ENCODE measurements around the gene PHACTR1. TPM values are rescaled to one million over a fixed set of nuclear protein-coding genes. Genes with fewer than 3 reads are reported as not detected.
"Not testable (repeated sequence)": the region's sequence is repeated elsewhere in the genome, so short reads cannot be mapped to it uniquely, and the experiment has no call there.

Gene PHACTR1
- total RNA-seq, 5 donors from 2014 or later (not counting 1 experiment from before 2014, with no cell fraction given): 0.63 to 2.6 (median 1.1) TPM

- no peaks in the 10 kb centered on the region for H3K36me3 ChIP-seq (ENCODE audit: control insufficient read depth in 2 of 2, extremely low read depth in 1 of 2, insufficient read depth in 1 of 2, low read length in 1 of 2)
- peaks cover 0 to 17% of the 10 kb centered on the region in 2 donors for H3K27me3 Mint-ChIP-seq
- no peaks in the 10 kb centered on the region for H3K4me1 Mint-ChIP-seq
- no peaks in the 10 kb centered on the region for H3K27me3 ChIP-seq (replicated peaks in 1 of 2; ENCODE audit: control insufficient read depth in 2 of 2, extremely low read depth in 1 of 2, insufficient read depth in 2 of 2, low read length in 1 of 2)
- no peak overlapping the region for H3K27ac Mint-ChIP-seq
- H3K4me3 ChIP-seq (ENCODE audit: control insufficient read depth in 1 of 2, extremely low read depth in 1 of 2, low read length in 1 of 2): no peak overlapping the region
- 74% methylated on average over 4 of the region's 4 CpGs for WGBS (ENCODE audit: insufficient coverage)
- ChIA-PET POLR2A (no interaction called here), CTCF (no interaction called here)
- ATAC-seq (replicated peaks in 1 of 4) (no peak), DNase-seq (no peak)
- no peak overlapping the region for H3K27ac ChIP-seq (ENCODE audit: low read length)
- no peaks in the 10 kb centered on the region for H3K36me3 Mint-ChIP-seq
- no peaks in the 10 kb centered on the region for H3K4me1 ChIP-seq (ENCODE audit: control insufficient read depth in 1 of 2, extremely low read depth in 1 of 2, insufficient read depth in 2 of 2, low read length in 2 of 2)
- no peaks in the 10 kb centered on the region for H3K9me3 ChIP-seq
- no peak overlapping the region for H3K4me3 Mint-ChIP-seq
- H3K9me3 Mint-ChIP-seq: no peaks in the 10 kb centered on the region
Measured at GRCh38 chr6:13152764-13153163, 436.2 kb downstream of the PHACTR1 start.

DNA sequence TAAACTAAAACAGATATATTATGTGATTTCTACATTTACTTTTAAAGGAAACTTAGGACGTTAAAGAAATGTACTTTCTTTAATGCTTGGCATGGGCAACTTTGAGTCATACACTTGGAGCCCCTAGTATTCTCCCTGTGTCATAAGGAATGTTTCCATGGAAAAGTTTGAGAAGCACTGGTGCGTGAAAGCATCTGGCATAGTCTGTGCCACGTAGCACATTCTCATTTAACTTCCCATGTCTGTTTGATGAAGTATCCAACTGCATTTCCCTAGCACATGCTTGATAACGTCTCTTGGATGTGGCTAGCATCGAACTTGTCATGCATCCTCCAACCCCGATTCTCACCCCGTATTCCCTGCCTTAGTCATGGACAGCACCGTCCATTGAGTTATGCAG lies 439.8 kb downstream of the PHACTR1 start:
- ATAC-seq (replicated peaks in 1 of 4) (no peak), DNase-seq (no peak)
- ChIA-PET CTCF (no interaction called here), POLR2A (no interaction called here)
- Mint-ChIP-seq H3K4me1 (no peaks in the 10 kb centered on the region), H3K27ac (no peak overlapping the region), H3K9me3 (no peaks in the 10 kb centered on the region), H3K27me3 (peaks cover 4 to 21% of the 10 kb centered on the region in 2 donors), H3K36me3 (no peaks in the 10 kb centered on the region), H3K4me3 (no peak overlapping the region)
- Histone ChIP-seq H3K9me3 (no peaks in the 10 kb centered on the region), H3K4me1 (ENCODE audit: control insufficient read depth in 1 of 2, extremely low read depth in 1 of 2, insufficient read depth in 2 of 2, low read length in 2 of 2) (no peaks in the 10 kb centered on the region), H3K27ac (ENCODE audit: low read length) (no peak overlapping the region), H3K4me3 (ENCODE audit: control insufficient read depth in 1 of 2, extremely low read depth in 1 of 2, low read length in 1 of 2) (no peak overlapping the region), H3K27me3 (replicated peaks in 1 of 2; ENCODE audit: control insufficient read depth in 2 of 2, extremely low read depth in 1 of 2, insufficient read depth in 2 of 2, low read length in 1 of 2) (peaks cover 0 to 7% of the 10 kb centered on the region in 2 experiments), H3K36me3 (ENCODE audit: control insufficient read depth in 2 of 2, extremely low read depth in 1 of 2, insufficient read depth in 1 of 2, low read length in 1 of 2) (no peaks in the 10 kb centered on the region)
- WGBS (ENCODE audit: insufficient coverage): 81% methylated on average over 8 of the region's 8 CpGs

DNA sequence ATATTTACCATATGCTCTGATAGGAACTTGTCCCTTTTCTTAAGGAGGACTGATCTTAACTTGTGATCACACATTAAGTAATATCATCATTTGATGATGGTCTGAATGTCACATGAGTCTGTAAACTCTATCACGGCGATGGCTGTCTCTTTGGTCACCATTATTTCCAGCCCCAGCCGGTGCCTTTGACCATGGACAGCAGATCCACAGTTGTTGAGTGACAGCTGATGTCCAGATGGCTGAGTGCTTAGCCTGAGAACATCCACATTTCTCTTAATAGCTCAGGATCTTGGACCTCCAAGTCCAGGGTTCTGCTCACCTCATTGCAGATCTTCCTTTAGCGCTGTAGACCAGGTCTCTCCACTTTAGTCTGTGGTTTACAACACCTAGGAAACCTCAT lies 440.7 kb downstream of the PHACTR1 start:
- no CpG with 5 or more reads among the region's 4 CpGs for WGBS (ENCODE audit: insufficient coverage)
- no peak for ATAC-seq (replicated peaks in 1 of 4)
- H3K4me3 Mint-ChIP-seq: no peak overlapping the region
- H3K4me3 ChIP-seq (ENCODE audit: control insufficient read depth in 1 of 2, extremely low read depth in 1 of 2, low read length in 1 of 2): no peak overlapping the region
- H3K36me3 Mint-ChIP-seq: no peaks in the 10 kb centered on the region
- H3K27ac ChIP-seq (ENCODE audit: low read length): no peak overlapping the region
- CTCF ChIA-PET: no interaction called here
- H3K27ac Mint-ChIP-seq: no peak overlapping the region
- H3K9me3 ChIP-seq: no peaks in the 10 kb centered on the region
- H3K27me3 ChIP-seq (replicated peaks in 1 of 2; ENCODE audit: control insufficient read depth in 2 of 2, extremely low read depth in 1 of 2, insufficient read depth in 2 of 2, low read length in 1 of 2): peaks cover 0 to 7% of the 10 kb centered on the region in 2 experiments
- H3K4me1 ChIP-seq (ENCODE audit: control insufficient read depth in 1 of 2, extremely low read depth in 1 of 2, insufficient read depth in 2 of 2, low read length in 2 of 2): no peaks in the 10 kb centered on the region
- H3K27me3 Mint-ChIP-seq: peaks cover 4 to 19% of the 10 kb centered on the region in 2 donors
- H3K9me3 Mint-ChIP-seq: no peaks in the 10 kb centered on the region
- DNase-seq: no peak
- H3K36me3 ChIP-seq (ENCODE audit: control insufficient read depth in 2 of 2, extremely low read depth in 1 of 2, insufficient read depth in 1 of 2, low read length in 1 of 2): no peaks in the 10 kb centered on the region
- H3K4me1 Mint-ChIP-seq: no peaks in the 10 kb centered on the region
- POLR2A ChIA-PET: no interaction called here

- no peaks in the 10 kb centered on the region for H3K36me3 ChIP-seq (ENCODE audit: control insufficient read depth in 2 of 2, extremely low read depth in 1 of 2, insufficient read depth in 1 of 2, low read length in 1 of 2)
- peaks cover 0 to 13% of the 10 kb centered on the region in 2 experiments for H3K27me3 ChIP-seq (replicated peaks in 1 of 2; ENCODE audit: control insufficient read depth in 2 of 2, extremely low read depth in 1 of 2, insufficient read depth in 2 of 2, low read length in 1 of 2)
- Mint-ChIP-seq H3K9me3 (no peaks in the 10 kb centered on the region), H3K27ac (no peak overlapping the region), H3K4me3 (no peak overlapping the region), H3K36me3 (no peaks in the 10 kb centered on the region), H3K4me1 (peaks cover 0 to 2% (median 2%) of the 10 kb centered on the region in 3 donors), H3K27me3 (peaks cover 4 to 13% of the 10 kb centered on the region in 2 donors)
- 51% methylated on average over 3 of the region's 3 CpGs for WGBS (ENCODE audit: insufficient coverage)
- H3K4me3 ChIP-seq (ENCODE audit: control insufficient read depth in 1 of 2, extremely low read depth in 1 of 2, low read length in 1 of 2): no peak overlapping the region
- peaks cover 2% of the 10 kb centered on the region in 2 experiments for H3K4me1 ChIP-seq (ENCODE audit: control insufficient read depth in 1 of 2, extremely low read depth in 1 of 2, insufficient read depth in 2 of 2, low read length in 2 of 2)
- H3K27ac ChIP-seq (ENCODE audit: low read length): no peak overlapping the region
- no peak for ATAC-seq (replicated peaks in 1 of 4)
- ChIA-PET CTCF (no interaction called here), POLR2A (no interaction called here)
- H3K9me3 ChIP-seq: no peaks in the 10 kb centered on the region
- no peak for DNase-seq
Measured at GRCh38 chr6:13159300-13159699, 442.7 kb downstream of the PHACTR1 start.

DNA sequence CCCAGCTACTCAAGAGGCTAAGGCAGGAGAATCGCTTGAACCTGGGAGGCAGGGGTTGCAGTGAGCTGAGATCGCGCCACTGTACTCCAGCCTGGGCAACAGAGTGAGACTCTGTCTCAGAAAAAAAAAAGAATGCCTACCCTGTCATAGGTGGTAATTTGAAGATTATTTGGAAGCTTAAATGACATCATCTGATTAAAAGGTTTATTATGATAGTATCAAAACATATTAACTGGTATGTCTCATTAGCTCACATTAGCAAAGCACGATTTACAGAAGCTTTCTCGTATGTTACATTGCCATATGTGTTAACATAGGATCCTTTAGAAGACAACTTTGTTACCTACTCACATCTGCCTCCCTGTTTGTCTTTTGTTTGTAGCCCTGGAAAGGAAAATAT lies 443.3 kb downstream of the PHACTR1 start:
- POLR2A ChIA-PET; ATAC-seq (replicated peaks in 1 of 4); CTCF ChIA-PET; H3K4me3 Mint-ChIP-seq; H3K4me1 ChIP-seq (ENCODE audit: control insufficient read depth in 1 of 2, extremely low read depth in 1 of 2, insufficient read depth in 2 of 2, low read length in 2 of 2); H3K27me3 Mint-ChIP-seq; H3K9me3 Mint-ChIP-seq; H3K27ac Mint-ChIP-seq; DNase-seq; H3K4me3 ChIP-seq (ENCODE audit: control insufficient read depth in 1 of 2, extremely low read depth in 1 of 2, low read length in 1 of 2); H3K9me3 ChIP-seq; H3K27ac ChIP-seq (ENCODE audit: low read length); H3K36me3 ChIP-seq (ENCODE audit: control insufficient read depth in 2 of 2, extremely low read depth in 1 of 2, insufficient read depth in 1 of 2, low read length in 1 of 2); H3K36me3 Mint-ChIP-seq; H3K4me1 Mint-ChIP-seq: not testable (repeated sequence)
- H3K27me3 ChIP-seq (replicated peaks in 1 of 2; ENCODE audit: control insufficient read depth in 2 of 2, extremely low read depth in 1 of 2, insufficient read depth in 2 of 2, low read length in 1 of 2): peaks cover 0 to 13% of the 10 kb centered on the region in 2 experiments
- no CpG with 5 or more reads among the region's 5 CpGs for WGBS (ENCODE audit: insufficient coverage)

DNA sequence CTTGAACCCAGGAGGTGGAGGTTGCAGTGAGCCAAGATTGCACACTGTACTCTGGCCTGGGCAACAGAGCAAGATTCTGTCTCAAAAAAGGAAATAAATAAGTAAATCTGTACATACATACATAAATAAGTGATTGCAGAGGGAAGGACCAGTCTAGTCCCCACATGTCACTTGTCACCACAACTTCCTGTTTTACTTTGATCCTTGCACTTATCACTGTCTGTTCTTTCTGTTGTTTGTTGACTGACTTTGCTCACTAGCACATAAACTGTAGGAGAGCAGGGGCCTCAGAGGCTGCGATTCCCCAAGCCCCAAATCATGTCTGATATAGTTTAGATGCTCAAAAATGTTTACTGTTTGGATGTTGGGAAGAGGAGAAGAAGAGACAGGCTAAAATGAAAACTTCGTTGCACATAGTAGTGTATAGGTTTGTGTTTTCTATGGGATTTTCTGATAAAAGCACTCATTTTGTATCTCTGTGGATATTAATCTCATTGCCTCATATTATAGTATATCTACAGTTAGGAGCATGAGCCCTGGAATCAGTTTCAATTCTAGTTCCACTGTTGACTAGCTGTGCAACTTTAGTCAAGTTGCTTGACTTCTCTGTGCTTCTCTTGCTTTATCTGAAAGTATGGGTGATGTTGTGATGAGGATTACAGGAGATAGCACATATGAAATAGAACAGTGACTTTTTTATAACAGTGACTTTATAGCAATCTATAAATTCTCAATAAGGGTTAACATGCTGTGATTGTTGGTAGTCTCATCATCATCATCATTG lies 446.8 kb downstream of the PHACTR1 start:
- no CpG with 5 or more reads among the region's 2 CpGs for WGBS (ENCODE audit: insufficient coverage)
- H3K36me3 ChIP-seq (ENCODE audit: control insufficient read depth in 2 of 2, extremely low read depth in 1 of 2, insufficient read depth in 1 of 2, low read length in 1 of 2): no peaks in the 10 kb centered on the region
- Mint-ChIP-seq H3K36me3 (no peaks in the 10 kb centered on the region), H3K4me3 (no peak overlapping the region), H3K27me3 (peaks cover 5 to 17% of the 10 kb centered on the region in 2 donors), H3K27ac (no peak overlapping the region), H3K4me1 (peaks cover 0 to 2% (median 2%) of the 10 kb centered on the region in 3 donors), H3K9me3 (no peaks in the 10 kb centered on the region)
- H3K27ac ChIP-seq (ENCODE audit: low read length): no peak overlapping the region
- ChIA-PET POLR2A (no interaction called here), CTCF (no interaction called here)
- no peak for ATAC-seq (replicated peaks in 1 of 4)
- DNase-seq: peak in 1 of 35 experiments; percentile 2
- no peaks in the 10 kb centered on the region for H3K9me3 ChIP-seq
- H3K4me3 ChIP-seq (ENCODE audit: control insufficient read depth in 1 of 2, extremely low read depth in 1 of 2, low read length in 1 of 2): no peak overlapping the region
- peaks cover 0 to 17% of the 10 kb centered on the region in 2 experiments for H3K27me3 ChIP-seq (replicated peaks in 1 of 2; ENCODE audit: control insufficient read depth in 2 of 2, extremely low read depth in 1 of 2, insufficient read depth in 2 of 2, low read length in 1 of 2)
- peaks cover 2% of the 10 kb centered on the region in 2 experiments for H3K4me1 ChIP-seq (ENCODE audit: control insufficient read depth in 1 of 2, extremely low read depth in 1 of 2, insufficient read depth in 2 of 2, low read length in 2 of 2)
